ENCODE data around the gene IL4. TPM values are rescaled to one million over a fixed set of nuclear protein-coding genes. Genes with fewer than 3 reads are reported as not detected.

The IL4 gene
- polyA plus RNA-seq, 3 donors, result not detected

GRCh38 chr5:132665574-132666080, 8.2 kb upstream of the IL4 start:
- Mint-ChIP-seq H3K27ac (no peak overlapping the region), H3K4me1 (no peaks in the 10 kb centered on the region), H3K36me3 (no peaks in the 10 kb centered on the region), H3K27me3 (ENCODE audit: low read depth in 3 of 3) (peaks cover 0 to 6% (median 6%) of the 10 kb centered on the region in 3 donors), H3K9me3 (peaks cover 0 to 3% (median 0%) of the 10 kb centered on the region in 7 donors), H3K4me3 (no peak overlapping the region)
- TF ChIP-seq CTCF (IDR thresholded peaks at IDR 0.05), result no peak
- H3K9me3 ChIP-seq (replicated peaks in 1 of 2; ENCODE audit: control insufficient read depth in 1 of 2, insufficient read depth in 1 of 2, low read length in 2 of 2), result no peaks in the 10 kb centered on the region
- no peaks in the 10 kb centered on the region for H3K27me3 ChIP-seq (ENCODE audit: control insufficient read depth in 2 of 2, insufficient read depth in 2 of 2, low read length in 2 of 2)
- no peaks in the 10 kb centered on the region for H3K79me2 ChIP-seq (ENCODE audit: insufficient read depth, low read length)
- H3K9ac ChIP-seq (ENCODE audit: insufficient read depth, low read length, poor library complexity, severe bottlenecking), result no peak overlapping the region
- no peak overlapping the region for H3K27ac ChIP-seq (ENCODE audit: low read depth in 1 of 2, low read length in 2 of 2)
- intact Hi-C loops (cut with micrococcal nuclease), result no loop called here
- H2AFZ ChIP-seq (ENCODE audit: insufficient read depth, low read depth, low read length, poor library complexity, severe bottlenecking), result no peak overlapping the region
- WGBS (ENCODE audit: insufficient coverage), result 84% methylated on average over 16 of the region's 21 CpGs
- DNase-seq, result no peak
- H4K20me1 ChIP-seq (ENCODE audit: insufficient read depth, low read length), result no peaks in the 10 kb centered on the region
- H3K36me3 ChIP-seq (replicated peaks in 1 of 2; ENCODE audit: control insufficient read depth in 1 of 2, insufficient read depth in 2 of 2, low read length in 2 of 2), result no peaks in the 10 kb centered on the region
- no peak overlapping the region for H3K4me2 ChIP-seq (replicated peaks; ENCODE audit: extremely low read depth, low read length, poor library complexity, severe bottlenecking)
- H3K4me3 ChIP-seq (replicated peaks in 1 of 3; ENCODE audit: low read depth in 2 of 3, low read length in 3 of 3), result no peak overlapping the region
- no peaks in the 10 kb centered on the region for H3K4me1 ChIP-seq (ENCODE audit: control insufficient read depth in 1 of 2, insufficient read depth in 2 of 2, low read length in 2 of 2)

GRCh38 chr5:132666310-132667123, 7.3 kb upstream of the IL4 start:
- Mint-ChIP-seq H3K4me1 (no peaks in the 10 kb centered on the region), H3K4me3 (no peak overlapping the region), H3K27me3 (ENCODE audit: low read depth in 3 of 3) (peaks cover 0 to 6% (median 3%) of the 10 kb centered on the region in 3 donors), H3K27ac (no peak overlapping the region), H3K9me3 (peaks cover 0 to 3% (median 0%) of the 10 kb centered on the region in 7 donors), H3K36me3 (no peaks in the 10 kb centered on the region)
- H4K20me1 ChIP-seq (ENCODE audit: insufficient read depth, low read length), result no peaks in the 10 kb centered on the region
- no peak overlapping the region for H3K27ac ChIP-seq (ENCODE audit: low read depth in 1 of 2, low read length in 2 of 2)
- no peak overlapping the region for H3K9ac ChIP-seq (ENCODE audit: insufficient read depth, low read length, poor library complexity, severe bottlenecking)
- intact Hi-C loops (cut with micrococcal nuclease), result no loop called here
- 99% methylated on average over 10 of the region's 16 CpGs for WGBS (ENCODE audit: insufficient coverage)
- no peak overlapping the region for H2AFZ ChIP-seq (ENCODE audit: insufficient read depth, low read depth, low read length, poor library complexity, severe bottlenecking)
- no peaks in the 10 kb centered on the region for H3K4me1 ChIP-seq (ENCODE audit: control insufficient read depth in 1 of 2, insufficient read depth in 2 of 2, low read length in 2 of 2)
- no peaks in the 10 kb centered on the region for H3K27me3 ChIP-seq (ENCODE audit: control insufficient read depth in 2 of 2, insufficient read depth in 2 of 2, low read length in 2 of 2)
- no peaks in the 10 kb centered on the region for H3K79me2 ChIP-seq (ENCODE audit: insufficient read depth, low read length)
- no peaks in the 10 kb centered on the region for H3K9me3 ChIP-seq (replicated peaks in 1 of 2; ENCODE audit: control insufficient read depth in 1 of 2, insufficient read depth in 1 of 2, low read length in 2 of 2)
- no peak overlapping the region for H3K4me3 ChIP-seq (replicated peaks in 1 of 3; ENCODE audit: low read depth in 2 of 3, low read length in 3 of 3)
- H3K36me3 ChIP-seq (replicated peaks in 1 of 2; ENCODE audit: control insufficient read depth in 1 of 2, insufficient read depth in 2 of 2, low read length in 2 of 2), result no peaks in the 10 kb centered on the region
- TF ChIP-seq CTCF (IDR thresholded peaks at IDR 0.05), result no peak
- no peak for DNase-seq
- no peak overlapping the region for H3K4me2 ChIP-seq (replicated peaks; ENCODE audit: extremely low read depth, low read length, poor library complexity, severe bottlenecking)
